ENCODE data around the gene ROCK2.

The ROCK2 gene

DNA sequence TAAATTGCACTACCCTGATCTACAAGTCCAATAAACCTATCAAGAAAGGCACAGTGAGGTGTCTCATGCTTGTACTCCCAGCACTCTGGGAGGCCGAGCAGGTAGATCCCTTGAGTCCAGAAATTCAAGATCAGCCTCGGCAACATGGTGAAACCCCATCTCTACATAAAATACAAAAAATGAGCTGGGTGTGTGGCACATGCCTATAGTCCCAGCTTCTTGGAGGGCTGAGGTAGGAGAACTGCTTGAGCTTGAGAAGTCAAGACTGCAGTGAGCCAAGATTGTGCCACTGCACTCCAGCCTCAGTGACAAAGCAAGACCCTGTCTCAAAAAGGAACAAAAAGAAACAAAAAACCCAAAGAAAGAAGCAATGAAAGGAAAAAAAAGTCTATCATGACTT is 58.9 kb downstream of the ROCK2 start:
- TF ChIP-seq, protein P1, sequence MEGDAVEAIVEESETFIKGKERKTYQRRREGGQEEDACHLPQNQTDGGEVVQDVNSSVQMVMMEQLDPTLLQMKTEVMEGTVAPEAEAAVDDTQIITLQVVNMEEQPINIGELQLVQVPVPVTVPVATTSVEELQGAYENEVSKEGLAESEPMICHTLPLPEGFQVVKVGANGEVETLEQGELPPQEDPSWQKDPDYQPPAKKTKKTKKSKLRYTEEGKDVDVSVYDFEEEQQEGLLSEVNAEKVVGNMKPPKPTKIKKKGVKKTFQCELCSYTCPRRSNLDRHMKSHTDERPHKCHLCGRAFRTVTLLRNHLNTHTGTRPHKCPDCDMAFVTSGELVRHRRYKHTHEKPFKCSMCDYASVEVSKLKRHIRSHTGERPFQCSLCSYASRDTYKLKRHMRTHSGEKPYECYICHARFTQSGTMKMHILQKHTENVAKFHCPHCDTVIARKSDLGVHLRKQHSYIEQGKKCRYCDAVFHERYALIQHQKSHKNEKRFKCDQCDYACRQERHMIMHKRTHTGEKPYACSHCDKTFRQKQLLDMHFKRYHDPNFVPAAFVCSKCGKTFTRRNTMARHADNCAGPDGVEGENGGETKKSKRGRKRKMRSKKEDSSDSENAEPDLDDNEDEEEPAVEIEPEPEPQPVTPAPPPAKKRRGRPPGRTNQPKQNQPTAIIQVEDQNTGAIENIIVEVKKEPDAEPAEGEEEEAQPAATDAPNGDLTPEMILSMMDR (conservative IDR thresholded peaks at IDR 0.05; ENCODE audit: control insufficient read depth, insufficient read depth, low read depth, low read length) = no peak
- DNase-seq (ENCODE audit: low read depth) = no peak
- no peak overlapping the region for H3K4me3 ChIP-seq (ENCODE audit: control insufficient read depth, low read depth, low read length)

DNA sequence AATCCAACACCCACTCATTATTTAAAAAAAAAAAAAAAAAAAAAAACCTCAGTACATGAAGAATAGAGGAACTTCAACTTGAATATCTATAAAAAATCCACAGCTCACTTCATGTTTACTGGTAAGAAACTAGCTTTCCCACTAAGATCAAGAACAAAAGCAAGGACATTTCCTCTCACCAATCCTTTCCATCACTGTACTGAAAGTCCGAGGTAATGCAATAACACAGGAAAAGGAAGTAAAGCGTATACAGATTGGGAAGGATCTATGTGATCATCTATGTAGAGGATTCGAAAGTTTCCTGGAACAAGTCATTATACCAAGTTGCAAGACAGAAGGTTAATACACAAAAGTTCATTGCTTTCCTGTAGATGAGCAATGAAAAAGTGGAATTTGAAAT is 63.2 kb downstream of the ROCK2 start:
- TF ChIP-seq, protein P1 (conservative IDR thresholded peaks at IDR 0.05; ENCODE audit: control insufficient read depth, insufficient read depth, low read depth, low read length) = no peak
- H3K4me3 ChIP-seq (ENCODE audit: control insufficient read depth, low read depth, low read length) = no peak overlapping the region
- DNase-seq (ENCODE audit: low read depth) = no peak

DNA sequence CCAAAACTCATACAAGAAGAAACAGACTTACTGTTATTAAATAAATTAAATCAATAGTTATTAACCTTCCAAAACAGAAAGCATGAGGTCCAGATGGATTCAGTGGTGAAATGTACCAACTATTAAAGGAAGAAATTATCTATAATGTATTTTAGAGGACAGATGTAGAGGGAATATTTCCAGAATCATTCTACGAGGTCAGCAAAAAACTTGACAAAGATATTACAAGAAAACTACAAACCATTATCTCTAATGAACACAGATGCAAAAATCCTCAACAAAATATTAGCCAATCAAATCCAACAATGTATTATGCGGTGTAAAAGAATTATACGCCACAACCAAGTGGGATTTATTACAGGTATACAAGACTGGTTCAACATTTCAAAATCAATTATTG is 63.7 kb downstream of the ROCK2 start:
- TF ChIP-seq, protein P1 (conservative IDR thresholded peaks at IDR 0.05; ENCODE audit: control insufficient read depth, insufficient read depth, low read depth, low read length) = no peak
- DNase-seq (ENCODE audit: low read depth) = no peak
- no peak overlapping the region for H3K4me3 ChIP-seq (ENCODE audit: control insufficient read depth, low read depth, low read length)

DNA sequence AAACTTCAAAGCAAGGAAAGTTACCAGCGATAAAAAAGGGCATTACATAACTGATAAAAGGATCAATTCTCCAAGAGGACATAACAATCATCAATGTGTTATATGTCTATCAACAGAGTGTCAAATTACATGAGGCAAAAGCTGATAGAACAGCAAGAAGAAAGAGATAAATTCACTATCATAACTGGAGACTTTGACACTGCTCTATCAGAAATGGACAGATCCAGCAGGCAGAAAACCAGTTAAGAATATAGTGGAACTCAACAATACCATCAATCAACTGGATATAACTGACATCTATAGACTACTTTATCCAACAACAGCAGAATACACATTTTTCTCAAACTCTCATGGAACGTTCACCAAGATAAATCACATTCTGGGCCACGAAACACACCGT is 65.0 kb downstream of the ROCK2 start:
- TF ChIP-seq, protein P1 (conservative IDR thresholded peaks at IDR 0.05; ENCODE audit: control insufficient read depth, insufficient read depth, low read depth, low read length) = no peak
- H3K4me3 ChIP-seq (ENCODE audit: control insufficient read depth, low read depth, low read length) = no peak overlapping the region
- no peak for DNase-seq (ENCODE audit: low read depth)

DNA sequence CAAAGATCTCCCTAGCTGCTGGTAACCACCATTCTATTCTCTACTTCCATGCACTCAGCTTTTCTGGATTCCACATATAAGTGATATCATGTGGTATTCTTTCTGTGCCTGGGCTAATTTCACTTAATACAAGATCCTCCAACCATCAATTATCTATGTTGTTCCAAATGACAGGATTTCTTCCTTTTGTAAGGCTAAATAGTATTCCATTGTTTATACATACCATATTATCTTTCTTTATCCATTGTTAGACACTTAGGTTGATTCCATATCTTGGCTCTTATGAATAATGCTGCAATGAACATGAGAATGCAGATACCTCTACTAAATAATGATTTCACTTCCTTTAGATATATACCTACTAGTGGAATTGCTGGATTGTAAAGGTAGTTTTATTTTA is 66.2 kb downstream of the ROCK2 start:
- TF ChIP-seq, protein P1 (conservative IDR thresholded peaks at IDR 0.05; ENCODE audit: control insufficient read depth, insufficient read depth, low read depth, low read length) = no peak
- DNase-seq (ENCODE audit: low read depth) = no peak
- no peak overlapping the region for H3K4me3 ChIP-seq (ENCODE audit: control insufficient read depth, low read depth, low read length)

DNA sequence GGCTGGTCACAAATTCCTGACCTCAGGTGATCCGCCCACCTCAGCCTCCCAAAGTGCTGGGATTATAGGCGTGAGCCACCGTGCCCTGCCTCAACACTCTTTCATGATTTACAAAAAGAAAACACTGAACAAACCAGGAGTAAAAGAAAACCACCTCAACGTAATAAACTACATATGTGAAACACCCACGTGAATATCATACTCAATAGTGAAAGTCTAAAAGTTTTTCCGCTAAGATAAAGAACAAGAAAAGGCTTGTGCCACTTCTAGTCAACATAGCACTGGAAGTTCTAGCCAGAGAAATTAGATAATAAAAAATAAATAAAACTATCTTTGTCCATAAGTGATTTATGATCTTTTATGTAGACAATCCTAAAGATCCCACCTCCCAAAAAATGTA is 68.5 kb downstream of the ROCK2 start:
- DNase-seq (ENCODE audit: low read depth) = no peak
- TF ChIP-seq, protein P1 (conservative IDR thresholded peaks at IDR 0.05; ENCODE audit: control insufficient read depth, insufficient read depth, low read depth, low read length) = no peak

DNA sequence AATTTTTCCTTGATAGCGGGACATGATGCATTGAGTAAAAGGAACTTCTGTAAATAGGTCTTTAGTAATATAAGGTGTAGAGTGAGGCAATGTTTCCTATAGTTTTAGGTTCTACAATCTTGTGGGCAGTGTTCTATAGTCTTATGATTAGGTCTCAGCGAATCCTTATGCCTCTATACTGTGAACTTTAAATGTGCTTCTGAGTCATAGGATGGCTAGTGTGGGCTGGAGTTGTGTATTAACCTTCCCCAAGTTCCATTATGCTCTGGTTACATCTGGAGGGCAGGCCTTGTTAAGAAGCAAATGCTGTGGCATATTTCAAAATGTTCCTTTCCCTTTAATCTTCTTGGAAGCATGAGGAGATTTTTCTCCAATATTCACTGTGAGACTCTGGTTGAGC is 73.5 kb downstream of the ROCK2 start:
- DNase-seq (ENCODE audit: low read depth) = peak; percentile 83

More for the DNA sequence above, 68.5 kb downstream of the ROCK2 start:
- no peak overlapping the region for H3K4me3 ChIP-seq (ENCODE audit: control insufficient read depth, low read depth, low read length)

More for the DNA sequence above, 73.5 kb downstream of the ROCK2 start:
- TF ChIP-seq, protein P1 (conservative IDR thresholded peaks at IDR 0.05; ENCODE audit: control insufficient read depth, insufficient read depth, low read depth, low read length) = no peak
- no peak overlapping the region for H3K4me3 ChIP-seq (ENCODE audit: control insufficient read depth, low read depth, low read length)
